SK-N-SH (cell line): ENCODE data around the gene P2RY8. TPM values are rescaled to one million over a fixed set of nuclear protein-coding genes. Genes with fewer than 3 reads are reported as not detected.

Experiments used
- polyA plus RNA-seq, 3 experiments: library from polyadenylated mRNA; depleted of rRNA; stranded (reverse); fragments of >200 nt; gene quantifications; 2 replicates each; pipeline ENCODE4 v1.2.3, GENCODE V29; 2012

The P2RY8 gene
- polyA plus RNA-seq, 1 of the 3 experiments (the other 2 are of a cell fraction): 0.08 TPM

Other genes starting within 250 kb of the P2RY8 start
- not detected in 2 replicates for gene IL3RA, start 200.4 kb downstream of the P2RY8 start, polyA plus RNA-seq (2012; rRNA removed)
- gene SLC25A6, start 145.1 kb downstream of the P2RY8 start, polyA plus RNA-seq (2012; rRNA removed): 819 and 981 TPM in 2 replicates
- gene ASMTL, start 84.3 kb downstream of the P2RY8 start, polyA plus RNA-seq (2012; rRNA removed): 34.7 and 37.7 TPM in 2 replicates
- gene AKAP17A, start 54.4 kb upstream of the P2RY8 start, polyA plus RNA-seq (2012; rRNA removed): 38.7 and 43.8 TPM in 2 replicates
- 0.26 TPM in 1 of 2 replicates, not detected in the other for gene ASMT, start 77.9 kb upstream of the P2RY8 start, polyA plus RNA-seq (2012; rRNA removed)